Activated CD4-positive, CD25-positive, alpha-beta regulatory T cell treated with anti-CD3 and anti-CD28 coated beads, Interleukin-2, amount 50 U/mL, for 24 hours (primary cell): Measurements from ENCODE around the gene CRIM1.
"Not testable (repeated sequence)": the region's sequence is repeated elsewhere in the genome, so short reads cannot be mapped to it uniquely, and the experiment has no call there.

ENCODE experiments used
- ATAC-seq, 2 donors: fragments of 150-1000 bp; cut with Tn5 transposase; one replicate each; pipeline ENCODE4 v1.10.0; 2021; ENCODE audit warnings: mild to moderate bottlenecking in 1 of 2, moderate library complexity in 1 of 2

CRIM1 gene, protein sequence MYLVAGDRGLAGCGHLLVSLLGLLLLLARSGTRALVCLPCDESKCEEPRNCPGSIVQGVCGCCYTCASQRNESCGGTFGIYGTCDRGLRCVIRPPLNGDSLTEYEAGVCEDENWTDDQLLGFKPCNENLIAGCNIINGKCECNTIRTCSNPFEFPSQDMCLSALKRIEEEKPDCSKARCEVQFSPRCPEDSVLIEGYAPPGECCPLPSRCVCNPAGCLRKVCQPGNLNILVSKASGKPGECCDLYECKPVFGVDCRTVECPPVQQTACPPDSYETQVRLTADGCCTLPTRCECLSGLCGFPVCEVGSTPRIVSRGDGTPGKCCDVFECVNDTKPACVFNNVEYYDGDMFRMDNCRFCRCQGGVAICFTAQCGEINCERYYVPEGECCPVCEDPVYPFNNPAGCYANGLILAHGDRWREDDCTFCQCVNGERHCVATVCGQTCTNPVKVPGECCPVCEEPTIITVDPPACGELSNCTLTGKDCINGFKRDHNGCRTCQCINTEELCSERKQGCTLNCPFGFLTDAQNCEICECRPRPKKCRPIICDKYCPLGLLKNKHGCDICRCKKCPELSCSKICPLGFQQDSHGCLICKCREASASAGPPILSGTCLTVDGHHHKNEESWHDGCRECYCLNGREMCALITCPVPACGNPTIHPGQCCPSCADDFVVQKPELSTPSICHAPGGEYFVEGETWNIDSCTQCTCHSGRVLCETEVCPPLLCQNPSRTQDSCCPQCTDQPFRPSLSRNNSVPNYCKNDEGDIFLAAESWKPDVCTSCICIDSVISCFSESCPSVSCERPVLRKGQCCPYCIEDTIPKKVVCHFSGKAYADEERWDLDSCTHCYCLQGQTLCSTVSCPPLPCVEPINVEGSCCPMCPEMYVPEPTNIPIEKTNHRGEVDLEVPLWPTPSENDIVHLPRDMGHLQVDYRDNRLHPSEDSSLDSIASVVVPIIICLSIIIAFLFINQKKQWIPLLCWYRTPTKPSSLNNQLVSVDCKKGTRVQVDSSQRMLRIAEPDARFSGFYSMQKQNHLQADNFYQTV

GRCh38 chr2:36355151-36355889 lies at the start of gene CRIM1:
Gene CRIM1 (plus strand): TSS chr2:36355778. CDS start chr2:36356293, 515 bp downstream.
- ATAC-seq, result peak; percentile 52 to 64

DNA sequence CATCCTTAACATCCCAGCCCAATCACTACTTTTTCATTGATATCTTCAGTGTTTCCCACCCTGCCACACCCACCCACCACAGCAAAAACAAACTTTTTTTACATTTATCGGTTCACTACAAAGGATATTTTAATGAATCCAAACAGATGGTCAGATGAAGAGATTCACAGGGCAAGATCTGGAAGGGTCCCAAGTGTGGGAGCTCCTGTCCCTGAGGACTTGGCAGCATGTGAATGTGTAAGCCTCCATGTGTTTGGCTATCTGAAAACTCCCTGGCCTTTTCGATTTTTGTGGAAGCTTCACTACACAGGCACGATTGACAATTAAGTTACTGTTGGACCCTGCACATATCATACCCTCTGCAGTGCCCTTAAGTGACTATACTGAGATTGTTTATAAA lies 48.1 kb upstream of the CRIM1 start:
- ATAC-seq, result no peak

DNA sequence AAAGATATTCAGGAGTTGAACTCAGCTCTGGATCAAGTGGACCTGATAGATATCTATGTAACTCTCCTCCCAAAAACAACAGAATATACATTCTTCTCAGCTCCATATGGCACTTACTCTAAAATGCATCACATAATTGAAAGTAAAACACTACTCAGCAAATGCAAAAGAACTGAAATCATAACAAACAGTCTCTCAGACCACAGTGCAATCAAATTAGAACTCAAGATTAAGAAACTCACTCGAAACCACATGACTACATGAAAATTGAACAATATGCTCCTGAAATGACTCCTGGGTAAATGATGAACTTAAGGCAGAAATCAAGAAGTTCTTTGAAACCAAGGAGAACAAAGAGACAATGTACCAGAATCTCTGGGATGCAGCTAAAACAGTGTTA lies 45.1 kb upstream of the CRIM1 start:
- ATAC-seq, result not testable (repeated sequence)

DNA sequence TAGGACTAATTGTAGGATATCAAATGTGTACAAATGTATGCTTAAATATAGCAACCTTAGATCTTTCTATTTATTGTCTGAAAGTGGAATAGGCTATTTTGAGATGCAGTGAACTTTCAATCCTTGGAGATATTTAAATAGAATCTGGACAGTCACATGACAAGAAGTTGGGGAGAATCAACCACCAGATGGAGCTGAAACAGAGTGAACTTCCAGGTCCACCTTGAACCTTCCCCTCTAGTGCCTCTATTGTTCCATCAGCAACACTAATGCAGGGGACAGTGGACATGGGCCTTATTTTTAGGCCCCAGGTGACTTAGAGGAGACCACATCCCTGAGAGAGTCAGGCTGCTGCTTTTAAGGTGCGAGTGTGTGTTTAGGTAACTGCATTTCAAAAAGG lies 37.0 kb upstream of the CRIM1 start:
- no peak for ATAC-seq

- no peak for ATAC-seq
Observed at GRCh38 chr2:36322108-36322507, 33.5 kb upstream of the CRIM1 start.

GRCh38 chr2:36326286-36326685 lies 29.3 kb upstream of the CRIM1 start:
- ATAC-seq, result no peak

- no peak for ATAC-seq
Observed at GRCh38 chr2:36329251-36329650, 26.3 kb upstream of the CRIM1 start.

DNA sequence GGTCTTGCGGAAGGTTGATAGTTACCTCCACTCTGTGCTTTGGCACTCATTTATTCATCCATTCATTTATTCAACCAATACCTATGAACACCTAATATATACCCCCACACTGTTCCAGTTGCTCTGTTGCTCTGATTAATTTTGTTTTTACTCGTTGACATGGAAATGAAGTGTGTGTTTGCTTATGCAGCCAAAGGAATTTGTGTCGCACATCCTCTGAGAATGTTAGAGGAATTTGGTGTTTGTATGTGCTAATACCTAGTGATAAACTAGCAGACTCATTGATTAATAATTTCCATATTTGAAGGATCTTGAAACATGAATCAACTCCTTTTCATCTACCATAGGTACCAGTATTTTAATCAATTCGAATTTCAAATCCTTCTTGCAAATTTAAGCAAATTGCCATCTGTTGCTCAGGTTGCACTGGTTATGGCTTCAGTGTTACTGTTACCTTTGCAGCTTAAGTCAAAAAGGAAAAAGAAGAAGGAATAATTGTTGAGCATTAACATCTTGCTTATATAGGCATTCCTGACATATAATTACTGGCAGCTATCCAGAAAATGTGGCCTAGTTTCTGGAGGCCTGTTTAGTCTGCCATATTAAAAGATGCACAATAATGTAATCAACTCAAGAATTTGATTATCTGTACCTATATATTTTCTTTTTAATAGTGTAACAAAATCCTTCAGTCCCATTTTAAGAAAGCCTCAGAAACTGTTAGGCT lies 25.7 kb upstream of the CRIM1 start:
- ATAC-seq, result no peak

DNA sequence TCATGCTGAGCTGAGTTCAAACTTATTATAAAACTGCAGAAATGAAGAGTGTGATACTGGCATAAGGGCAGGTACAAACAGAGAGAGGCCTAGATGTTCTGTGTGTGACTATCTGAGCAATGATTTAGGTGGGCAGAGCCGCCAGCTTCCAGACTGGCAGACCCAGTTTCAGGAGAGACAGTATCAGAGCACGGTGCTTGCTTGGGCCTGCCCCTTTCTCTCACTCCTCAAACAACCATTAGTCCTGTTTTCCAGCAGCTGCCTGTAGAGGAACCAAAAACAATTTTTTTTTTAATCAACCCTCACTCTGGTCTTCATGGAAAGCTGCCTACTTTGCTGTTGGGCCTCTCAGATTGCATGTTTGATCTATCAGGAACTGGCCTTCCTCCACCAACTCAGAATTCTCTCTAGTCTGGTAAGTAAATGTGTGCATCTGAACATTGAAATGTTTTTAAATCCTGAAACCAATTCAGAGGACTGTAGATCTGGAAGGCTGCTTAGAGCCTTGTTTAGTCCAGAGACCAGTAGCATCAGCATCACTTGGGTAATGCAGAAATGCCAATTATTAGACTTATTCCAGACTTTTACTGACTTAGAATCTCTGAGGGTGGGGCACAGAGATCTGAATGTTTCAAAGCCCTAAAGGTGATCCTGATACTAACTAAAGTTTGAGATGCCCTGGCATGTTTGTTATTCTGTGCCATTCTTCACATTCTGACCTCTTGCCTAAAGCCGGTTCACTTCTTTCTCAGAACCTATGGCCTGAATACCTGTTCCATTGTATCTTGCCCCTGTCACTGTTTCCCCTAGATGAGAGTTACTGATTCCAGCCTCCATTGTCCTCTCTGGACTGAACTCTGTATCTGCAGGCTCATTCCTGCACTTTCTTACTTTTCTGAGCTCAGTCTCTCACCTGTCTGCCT lies 24.8 kb upstream of the CRIM1 start:
- no peak for ATAC-seq

DNA sequence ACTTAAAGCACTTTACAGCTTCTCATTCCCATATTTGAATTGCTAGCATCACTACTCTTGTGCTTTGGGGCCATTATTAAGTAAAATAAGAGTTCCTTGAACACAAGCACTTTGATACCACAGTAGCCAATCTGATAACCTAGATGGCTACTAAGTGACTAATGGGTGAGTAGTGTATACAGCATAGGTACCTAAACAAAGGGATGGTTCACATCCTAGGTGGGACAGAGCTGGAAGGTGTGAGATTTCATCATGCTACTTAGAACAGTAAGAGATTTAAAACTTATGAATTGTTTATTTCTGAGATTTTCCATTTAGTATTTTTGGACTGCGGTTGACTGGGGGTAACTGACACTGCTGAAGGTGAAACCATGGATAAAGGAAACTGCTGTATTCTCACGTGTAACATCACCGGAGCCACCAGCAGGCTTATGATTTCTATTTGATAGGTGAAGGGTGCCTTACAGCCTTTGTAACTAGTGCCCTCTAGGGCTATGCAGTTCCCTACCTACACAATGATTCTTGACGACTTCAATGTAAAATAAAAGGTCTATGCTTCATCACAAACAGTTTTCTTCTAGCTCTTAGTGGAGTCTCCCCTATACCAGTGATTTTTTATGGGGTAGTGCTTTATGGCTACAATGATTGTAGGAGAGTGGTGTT lies 22.1 kb upstream of the CRIM1 start:
- ATAC-seq, result peak; percentile 41 to 54

DNA sequence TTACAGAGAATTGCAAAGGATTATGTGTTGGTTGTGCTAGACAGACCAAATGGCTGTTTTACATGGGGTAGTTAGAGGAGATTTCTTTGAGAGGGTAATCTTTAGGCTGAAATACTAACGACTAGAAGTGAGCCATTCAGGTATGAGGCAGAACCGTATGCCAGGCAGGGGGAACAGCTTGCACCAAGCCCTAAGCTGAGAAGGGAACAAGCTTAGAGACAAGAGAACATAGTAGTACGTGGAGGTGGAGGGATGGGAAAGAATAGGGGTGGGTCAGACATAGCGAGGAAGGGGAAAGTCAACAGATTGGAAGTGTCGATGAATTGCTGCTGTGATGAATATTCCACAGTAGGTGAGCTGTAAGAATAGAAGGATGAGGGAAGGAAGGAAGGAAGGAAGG lies 20.0 kb upstream of the CRIM1 start:
- ATAC-seq, result no peak

DNA sequence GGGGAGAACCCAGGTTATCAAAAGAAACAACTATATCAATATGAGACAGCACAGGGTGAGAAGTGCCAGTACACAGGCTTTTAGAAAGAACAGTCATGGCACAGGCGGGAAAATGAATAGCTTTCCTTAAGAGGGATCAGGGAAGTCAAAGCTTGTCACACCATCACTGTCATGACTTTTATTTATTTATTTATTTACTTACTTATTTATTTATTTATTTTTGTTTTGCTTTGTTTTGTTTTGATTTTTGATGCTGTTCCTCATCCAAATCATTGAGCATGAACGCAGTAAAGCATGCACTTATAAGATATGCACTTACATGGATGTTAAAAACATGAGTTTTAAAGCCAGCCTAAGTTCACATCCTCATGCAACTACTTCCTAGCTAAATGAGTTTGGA lies 19.3 kb upstream of the CRIM1 start:
- no peak for ATAC-seq

DNA sequence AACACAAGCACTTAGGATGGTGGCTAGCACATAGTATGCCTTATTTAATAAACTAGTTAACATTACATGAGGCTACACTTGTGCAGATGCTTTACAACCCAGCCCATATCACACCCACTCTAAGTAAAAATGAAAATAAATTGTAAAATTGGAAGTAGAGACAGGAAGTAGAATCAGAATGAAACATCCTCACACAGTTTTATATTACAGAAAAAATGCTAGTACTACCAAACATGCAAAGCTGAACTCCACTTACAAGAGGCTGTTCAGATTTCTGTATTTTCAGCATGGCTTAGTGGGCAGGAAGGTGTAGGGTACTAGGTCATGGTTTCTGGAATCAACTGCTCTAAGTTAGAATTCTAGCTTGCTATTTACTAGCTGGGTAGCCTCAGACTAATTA lies 18.2 kb upstream of the CRIM1 start:
- ATAC-seq, result peak; percentile 55 to 61

DNA sequence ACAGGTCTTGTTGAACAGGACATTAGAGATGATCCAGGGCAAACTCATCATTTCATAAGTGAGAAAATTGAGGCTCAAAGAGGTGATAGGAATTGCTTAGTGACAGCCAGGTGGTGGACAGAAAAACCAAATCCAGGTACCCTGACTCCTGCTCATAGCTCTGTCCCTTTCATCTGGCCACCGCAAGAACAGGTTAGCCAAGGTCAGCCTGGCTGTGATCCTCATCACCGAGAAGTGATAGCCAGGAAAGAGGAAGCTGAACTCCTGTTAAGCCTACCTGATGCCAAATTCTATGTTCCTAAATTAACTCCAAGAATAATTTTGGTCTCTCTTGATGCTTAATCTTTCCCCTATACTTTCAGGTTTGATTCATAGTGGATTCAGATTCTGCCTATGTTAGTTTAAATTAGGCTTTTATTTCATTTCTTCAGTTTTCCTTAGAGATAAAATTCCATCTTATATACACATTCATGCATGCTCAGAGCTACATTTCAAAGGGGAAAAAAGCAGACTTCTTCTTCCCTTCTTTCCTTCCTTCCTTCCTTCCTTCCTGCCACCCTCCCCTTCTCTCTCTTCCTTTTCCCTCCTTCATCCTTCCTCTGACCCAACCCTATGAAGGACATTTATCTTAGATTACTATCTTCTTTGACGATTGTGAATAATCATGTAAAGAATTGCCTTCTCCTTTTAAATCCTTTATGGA lies 17.3 kb upstream of the CRIM1 start:
- ATAC-seq, result no peak

DNA sequence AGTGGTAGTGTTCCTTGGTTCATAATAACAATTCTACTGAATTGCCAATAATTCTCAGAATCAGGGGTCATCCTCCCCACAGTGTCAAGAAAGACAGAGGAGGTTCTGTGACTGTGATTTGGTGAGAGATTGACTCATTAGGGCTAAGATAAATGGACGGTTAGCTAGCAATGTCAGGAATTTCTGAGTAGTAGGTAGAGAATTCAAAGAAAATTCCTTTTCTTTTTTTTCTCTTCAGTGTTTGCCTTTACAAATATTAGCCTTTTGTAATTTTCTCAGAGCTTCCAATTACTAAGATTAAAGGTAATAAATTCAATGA lies 16.8 kb upstream of the CRIM1 start:
- no peak for ATAC-seq

DNA sequence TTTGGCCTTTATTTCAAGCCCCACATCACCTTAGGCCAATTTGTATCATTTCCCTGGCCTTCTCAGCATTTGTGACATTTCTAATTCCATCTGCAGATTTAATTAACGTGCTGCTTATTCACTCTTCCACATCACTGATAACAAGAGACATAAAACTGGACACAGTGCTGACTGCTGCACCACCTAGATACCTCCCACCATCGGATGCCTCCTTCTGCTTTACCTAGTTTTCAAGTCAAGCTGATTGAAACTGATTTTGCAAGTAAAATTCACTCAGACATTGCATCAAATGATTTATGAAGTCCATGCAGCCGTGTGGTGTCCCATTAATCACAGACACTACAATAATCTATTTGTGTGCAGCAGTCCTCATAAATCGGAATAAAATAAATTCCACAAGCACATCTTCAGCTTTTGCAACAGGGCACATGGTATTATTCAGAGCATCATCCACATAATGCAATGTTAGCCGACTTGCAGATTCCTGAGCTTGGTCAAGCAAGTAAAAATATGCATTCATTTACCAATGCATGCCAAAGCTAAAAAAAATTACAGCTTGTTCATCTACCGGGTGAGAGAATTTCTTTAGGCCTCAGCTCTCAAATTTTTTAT lies 15.9 kb upstream of the CRIM1 start:
- ATAC-seq, result no peak

GRCh38 chr2:36343606-36344005 lies 12.0 kb upstream of the CRIM1 start:
- no peak for ATAC-seq

DNA sequence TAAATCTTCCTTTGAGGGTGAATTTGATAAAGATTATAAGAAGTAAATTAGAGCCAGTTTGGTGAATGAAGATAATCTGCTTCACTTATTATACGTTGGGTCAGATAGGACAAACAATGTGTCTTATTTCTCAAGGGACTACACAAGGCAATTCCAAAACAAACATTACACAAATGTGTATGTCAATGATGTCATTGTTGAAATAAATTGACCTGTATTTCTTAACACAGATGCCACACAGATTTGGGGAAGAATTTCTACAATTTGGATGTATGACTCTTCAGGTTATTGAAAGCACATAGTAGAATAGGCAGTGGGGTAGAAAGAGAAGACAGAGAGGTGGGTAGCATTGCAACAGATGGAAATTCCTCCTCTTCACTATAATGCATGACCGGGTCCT lies 6.9 kb upstream of the CRIM1 start:
- no peak for ATAC-seq

- no peak for ATAC-seq
Observed at GRCh38 chr2:36351291-36351690, 4.3 kb upstream of the CRIM1 start.
